Cortex of kidney (tissue), 1 donor: ENCODE results near the gene CAMKV.

ENCODE experiments used
- DNase-seq: peaks from one replicate; lab custom pipeline; 2025; lab: John Stamatoyannopoulos, UW

CAMKV gene

GRCh38 chr3:49896345-49896744 lies 26.6 kb upstream of the CAMKV start:
- DNase-seq, result no peak

GRCh38 chr3:49895791-49896190 lies 26.1 kb upstream of the CAMKV start:
- DNase-seq, result no peak

GRCh38 chr3:49889296-49889695 lies 19.6 kb upstream of the CAMKV start:
- DNase-seq, result no peak

GRCh38 chr3:49886922-49887265 lies 17.2 kb upstream of the CAMKV start:
- DNase-seq, result no peak

- no peak for DNase-seq
Observed at GRCh38 chr3:49883998-49884397, 14.3 kb upstream of the CAMKV start.

GRCh38 chr3:49882166-49882565 lies 12.5 kb upstream of the CAMKV start:
- DNase-seq, result no peak

- no peak for DNase-seq
Observed at GRCh38 chr3:49880581-49881315, 11.0 kb upstream of the CAMKV start.

- no peak for DNase-seq
Observed at GRCh38 chr3:49879721-49880120, 10.0 kb upstream of the CAMKV start.

GRCh38 chr3:49878686-49879085 lies 9.0 kb upstream of the CAMKV start:
- DNase-seq, result no peak

- DNase-seq, result no peak
Observed at GRCh38 chr3:49877716-49878115, 8.0 kb upstream of the CAMKV start.

- no peak for DNase-seq
Observed at GRCh38 chr3:49876567-49876966, 6.9 kb upstream of the CAMKV start.

- no peak for DNase-seq
Observed at GRCh38 chr3:49873623-49874022, 3.9 kb upstream of the CAMKV start.

- DNase-seq, result no peak
Observed at GRCh38 chr3:49872801-49873281, 3.1 kb upstream of the CAMKV start.

GRCh38 chr3:49871531-49872153 lies 1.9 kb upstream of the CAMKV start:
- no peak for DNase-seq

- DNase-seq, result no peak
Observed at GRCh38 chr3:49868862-49869466, 742 bp downstream of the CAMKV start.

GRCh38 chr3:49867871-49868321 lies 1.8 kb downstream of the CAMKV start:
- no peak for DNase-seq

- DNase-seq, result no peak
Observed at GRCh38 chr3:49867400-49867799, 2.3 kb downstream of the CAMKV start.

- DNase-seq, result no peak
Observed at GRCh38 chr3:49865198-49865784, 4.4 kb downstream of the CAMKV start.

GRCh38 chr3:49864505-49864904 lies 5.2 kb downstream of the CAMKV start:
- no peak for DNase-seq

GRCh38 chr3:49859576-49860305 lies 10.0 kb downstream of the CAMKV start:
- no peak for DNase-seq

- DNase-seq, result no peak
Observed at GRCh38 chr3:49856181-49857005, 13.3 kb downstream of the CAMKV start, which contains the start of gene TRAIP. TRAIP (minus strand) TSS chr3:49856564; CDS start chr3:49856453, 111 bp downstream.
